Thyroid gland (tissue), 4 donors: Measurements from ENCODE around the gene RASA1.

Experiments used
- POLR2A ChIP-seq, 2 donors: fragments of 450-650 bp; IDR thresholded peaks; one replicate each; pipeline ENCODE4 v1.6.1; 2017; ENCODE audit warnings: antibody characterized with exemption in 2 of 2, mild to moderate bottlenecking in 2 of 2, moderate library complexity in 1 of 2
- TF ChIP-seq, protein P1 (sequence below), 6 experiments: fragments of 200-600 bp in 3 of 6; fragments of 450-650 bp in 3 of 6; sonication (generic) in 3 of 6; IDR thresholded peaks; one replicate each; pipeline ENCODE4 v1.5.1; 2016 to 2019; ENCODE audit warnings: antibody characterized with exemption in 6 of 6, mild to moderate bottlenecking in 2 of 6, inconsistent platforms in 1 of 6, moderate library complexity in 1 of 6

DNA sequence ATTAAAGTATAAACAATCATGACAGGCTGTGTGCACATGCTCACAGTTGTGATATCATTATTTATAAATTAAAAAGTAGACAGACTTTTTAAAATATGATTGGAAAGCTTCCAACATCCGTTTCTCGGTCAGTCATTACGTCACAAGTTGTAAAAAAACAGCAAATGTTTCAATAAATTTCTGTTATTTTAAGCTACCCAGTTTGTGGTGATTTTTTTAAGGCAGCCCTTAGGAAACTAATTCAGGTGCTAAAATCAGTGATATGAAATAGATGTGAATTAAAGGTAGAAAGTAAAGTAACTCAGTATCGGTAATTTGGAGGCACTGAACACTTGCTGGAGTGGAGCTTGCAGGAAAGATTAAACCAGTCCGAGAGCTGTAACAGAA, 143.9 kb downstream of the RASA1 start:
- no peak for TF ChIP-seq POLR2A (IDR thresholded peaks at IDR 0.05)
- TF ChIP-seq, protein P1, sequence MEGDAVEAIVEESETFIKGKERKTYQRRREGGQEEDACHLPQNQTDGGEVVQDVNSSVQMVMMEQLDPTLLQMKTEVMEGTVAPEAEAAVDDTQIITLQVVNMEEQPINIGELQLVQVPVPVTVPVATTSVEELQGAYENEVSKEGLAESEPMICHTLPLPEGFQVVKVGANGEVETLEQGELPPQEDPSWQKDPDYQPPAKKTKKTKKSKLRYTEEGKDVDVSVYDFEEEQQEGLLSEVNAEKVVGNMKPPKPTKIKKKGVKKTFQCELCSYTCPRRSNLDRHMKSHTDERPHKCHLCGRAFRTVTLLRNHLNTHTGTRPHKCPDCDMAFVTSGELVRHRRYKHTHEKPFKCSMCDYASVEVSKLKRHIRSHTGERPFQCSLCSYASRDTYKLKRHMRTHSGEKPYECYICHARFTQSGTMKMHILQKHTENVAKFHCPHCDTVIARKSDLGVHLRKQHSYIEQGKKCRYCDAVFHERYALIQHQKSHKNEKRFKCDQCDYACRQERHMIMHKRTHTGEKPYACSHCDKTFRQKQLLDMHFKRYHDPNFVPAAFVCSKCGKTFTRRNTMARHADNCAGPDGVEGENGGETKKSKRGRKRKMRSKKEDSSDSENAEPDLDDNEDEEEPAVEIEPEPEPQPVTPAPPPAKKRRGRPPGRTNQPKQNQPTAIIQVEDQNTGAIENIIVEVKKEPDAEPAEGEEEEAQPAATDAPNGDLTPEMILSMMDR (IDR thresholded peaks at IDR 0.05) = no peak
